GM12873 (cell line): Measurements from ENCODE around the gene SUPT6H.

Source experiments
- CTCF ChIP-seq: IDR thresholded peaks from 2 replicates; pipeline ENCODE4 v1.5.1; 2012; ENCODE audit warnings: low read depth, mild to moderate bottlenecking, moderate library complexity, low read length, control low read depth; ENCODE audit not compliant: insufficient read depth; ENCODE audit errors: missing control alignments

Gene SUPT6H

GRCh38 chr17:28705074-28705659 lies 43.2 kb downstream of the SUPT6H start:
- no peak for TF ChIP-seq CTCF

GRCh38 chr17:28705728-28706334 lies 43.8 kb downstream of the SUPT6H start:
- no peak for TF ChIP-seq CTCF

GRCh38 chr17:28706471-28707338 lies 44.7 kb downstream of the SUPT6H start:
- no peak for TF ChIP-seq CTCF

- no peak for TF ChIP-seq CTCF
Measured at GRCh38 chr17:28707339-28707720, 45.3 kb downstream of the SUPT6H start.

GRCh38 chr17:28710861-28711722 lies 49.1 kb downstream of the SUPT6H start:
- TF ChIP-seq CTCF = no peak

GRCh38 chr17:28711723-28712031 lies 49.7 kb downstream of the SUPT6H start, which contains the start of gene PROCA1:
Gene PROCA1 (minus strand): TSS chr17:28711888. CDS start chr17:28711660, 228 bp downstream.
- no peak for TF ChIP-seq CTCF
